Endothelial cell (in vitro differentiated cells): ENCODE measurements around the gene CIB4. TPM values are rescaled to one million over a fixed set of nuclear protein-coding genes. Genes with fewer than 3 reads are reported as not detected.

Source experiments
- DNase-seq: peaks from one replicate; pipeline ENCODE4 v3.0.0; 2021; ENCODE audit warnings: low spot score
- H3K27ac Mint-ChIP-seq: one replicate; pipeline ENCODE4 v1.8.0; 2021; ENCODE audit warnings: mixed read lengths, inconsistent platforms; ENCODE audit not compliant: unreplicated experiment
- H3K27me3 Mint-ChIP-seq: one replicate; pipeline ENCODE4 v1.8.0; 2021; ENCODE audit warnings: mild to moderate bottlenecking, moderate library complexity, mixed read lengths, inconsistent platforms; ENCODE audit not compliant: unreplicated experiment
- H3K36me3 Mint-ChIP-seq: one replicate; pipeline ENCODE4 v1.8.0; 2021; ENCODE audit warnings: mild to moderate bottlenecking, low read depth, mixed read lengths, inconsistent platforms; ENCODE audit not compliant: unreplicated experiment
- H3K4me1 Mint-ChIP-seq: one replicate; pipeline ENCODE4 v1.8.0; 2021; ENCODE audit warnings: mild to moderate bottlenecking, mixed read lengths, inconsistent platforms; ENCODE audit not compliant: unreplicated experiment
- H3K4me3 Mint-ChIP-seq: one replicate; pipeline ENCODE4 v1.8.0; 2021; ENCODE audit warnings: mild to moderate bottlenecking, mixed read lengths, inconsistent platforms; ENCODE audit not compliant: unreplicated experiment
- H3K9me3 Mint-ChIP-seq: one replicate; pipeline ENCODE4 v1.8.0; 2021; ENCODE audit warnings: mixed read lengths, inconsistent platforms; ENCODE audit not compliant: unreplicated experiment
- CTCF ChIP-seq: fragments of 200-600 bp; sonication (generic); IDR thresholded peaks from one replicate; pipeline ENCODE4 v1.5.0; 2021; ENCODE audit warnings: antibody characterized with exemption; ENCODE audit not compliant: unreplicated experiment
- total RNA-seq: library from RNA; stranded (reverse); fragmentation: NEBNext Ultra II Directional; extraction: Animal tissue kit (Norgen Biotek cat#: 25700); gene quantifications from one replicate; pipeline ENCODE4 v1.2.1, GENCODE V29; 2021; ENCODE audit not compliant: unreplicated experiment

The CIB4 gene
- total RNA-seq, 1 donor from 2014 or later = not detected

GRCh38 chr2:26542676-26543505, 98.3 kb downstream of the CIB4 start:
- DNase-seq = no peak
- Mint-ChIP-seq H3K9me3 (no peaks in the 10 kb centered on the region), H3K27me3 (peaks cover 2% of the 10 kb centered on the region), H3K4me3 (no peak overlapping the region), H3K27ac (no peak overlapping the region), H3K36me3 (no peaks in the 10 kb centered on the region), H3K4me1 (peaks cover 21% of the 10 kb centered on the region)
- TF ChIP-seq CTCF = no peak

GRCh38 chr2:26542194-26542455, 99.0 kb downstream of the CIB4 start:
- H3K4me1 Mint-ChIP-seq = peaks cover 21% of the 10 kb centered on the region
- no peaks in the 10 kb centered on the region for H3K27me3 Mint-ChIP-seq
- H3K9me3 Mint-ChIP-seq = no peaks in the 10 kb centered on the region
- no peak overlapping the region for H3K27ac Mint-ChIP-seq
- no peak overlapping the region for H3K4me3 Mint-ChIP-seq
- H3K36me3 Mint-ChIP-seq = no peaks in the 10 kb centered on the region
- TF ChIP-seq CTCF = no peak
- DNase-seq = no peak

- no peaks in the 10 kb centered on the region for H3K9me3 Mint-ChIP-seq
- no peak overlapping the region for H3K4me3 Mint-ChIP-seq
- no peak for TF ChIP-seq CTCF
- no peak for DNase-seq
- H3K27ac Mint-ChIP-seq = no peak overlapping the region
- H3K36me3 Mint-ChIP-seq = no peaks in the 10 kb centered on the region
- H3K27me3 Mint-ChIP-seq = no peaks in the 10 kb centered on the region
- H3K4me1 Mint-ChIP-seq = peaks cover 21% of the 10 kb centered on the region
Measured at GRCh38 chr2:26541401-26542193, 99.6 kb downstream of the CIB4 start.

GRCh38 chr2:26540961-26541360, 100.2 kb downstream of the CIB4 start:
- TF ChIP-seq CTCF = no peak
- H3K9me3 Mint-ChIP-seq = no peaks in the 10 kb centered on the region
- no peak overlapping the region for H3K4me3 Mint-ChIP-seq
- no peak overlapping the region for H3K27ac Mint-ChIP-seq
- peaks cover 21% of the 10 kb centered on the region for H3K4me1 Mint-ChIP-seq
- H3K36me3 Mint-ChIP-seq = no peaks in the 10 kb centered on the region
- no peak for DNase-seq
- no peaks in the 10 kb centered on the region for H3K27me3 Mint-ChIP-seq

GRCh38 chr2:26540306-26540705, 100.9 kb downstream of the CIB4 start:
- H3K27me3 Mint-ChIP-seq = peaks cover 2% of the 10 kb centered on the region
- no peak for TF ChIP-seq CTCF

More at GRCh38 chr2:26540306-26540705, 100.9 kb downstream of the CIB4 start:
- Mint-ChIP-seq H3K27ac (no peak overlapping the region), H3K9me3 (no peaks in the 10 kb centered on the region), H3K4me3 (no peak overlapping the region), H3K4me1 (peaks cover 26% of the 10 kb centered on the region), H3K36me3 (no peaks in the 10 kb centered on the region)
- DNase-seq = no peak
